Measurements from ENCODE around the gene CASP10.
A peak's percentile ranks its signal among the peaks of the same experiment; 100 is the strongest.

DNA sequence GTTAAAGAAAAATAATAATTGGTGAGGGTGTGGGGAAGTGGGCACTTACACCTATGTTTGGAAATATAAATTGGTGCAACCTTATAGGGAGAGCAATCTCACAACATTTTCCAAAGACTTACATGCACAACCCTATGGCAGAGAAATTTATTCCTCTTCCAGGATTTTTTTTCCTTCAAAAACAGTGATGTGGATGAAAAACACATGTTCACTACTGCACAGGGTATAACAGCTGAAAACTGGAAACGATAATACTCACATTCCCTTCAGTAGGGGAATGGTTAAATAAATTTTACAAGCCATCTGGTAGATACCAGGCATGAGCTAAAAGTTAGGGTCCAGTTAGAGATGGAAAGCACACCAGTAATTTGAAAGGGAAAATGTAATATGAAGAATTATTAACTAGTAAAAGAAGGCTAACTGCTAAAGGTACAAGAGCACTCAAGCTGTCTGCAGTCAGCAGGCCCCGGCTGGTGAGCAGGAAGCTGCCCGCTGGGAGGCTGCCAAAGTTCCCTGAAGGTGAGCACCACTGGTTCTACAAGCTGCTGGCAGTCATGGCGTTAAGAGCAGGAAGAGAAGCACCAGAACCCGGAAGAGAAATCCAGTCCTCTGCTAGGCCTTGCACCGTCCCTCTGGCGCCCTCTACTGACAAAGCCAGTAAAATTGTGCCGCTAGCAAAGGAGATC, 49.0 kb downstream of the CASP10 start:
- TF ChIP-seq CTCF (IDR thresholded peaks at IDR 0.05 in 4 of 5, conservative IDR thresholded peaks at IDR 0.05 in 1 of 5) (peak; percentile 55 to 74 (median 67)), POLR2A (IDR thresholded peaks at IDR 0.05) (no peak)

Measured in gastrocnemius medialis (tissue), 4 donors.